Measurements from ENCODE around the gene ARHGAP45. TPM values are rescaled to one million over a fixed set of nuclear protein-coding genes. Genes with fewer than 3 reads are reported as not detected.
A peak's percentile ranks its signal among the peaks of the same experiment; 100 is the strongest.
"Not testable (repeated sequence)": the region's sequence is repeated elsewhere in the genome, so short reads cannot be mapped to it uniquely, and the experiment has no call there.

Gene ARHGAP45
- total and polyA plus RNA-seq, 8 donors = 12.2 to 211 (median 15.8) TPM

GRCh38 chr19:1113986-1114483 is 47.1 kb downstream of the ARHGAP45 start:
- H3K27me3 ChIP-seq = no peaks in the 10 kb centered on the region
- no peaks in the 10 kb centered on the region for H3K9me3 ChIP-seq
- H3K4me1 ChIP-seq = peaks cover 24 to 37% (median 30%) of the 10 kb centered on the region in 4 donors
- TF ChIP-seq POLR2A (IDR thresholded peaks at IDR 0.05) = no peak
- no peak for TF ChIP-seq EP300 (IDR thresholded peaks at IDR 0.05)
- TF ChIP-seq POLR2AphosphoS5 (IDR thresholded peaks at IDR 0.05) = no peak
- no peak for TF ChIP-seq CTCF (IDR thresholded peaks at IDR 0.05)
- WGBS, 5 donors = 91 to 95% (median 93%) methylated on average over 20 to 25 of the region's 25 CpGs
- peaks cover 72 to 100% (median 96%) of the 10 kb centered on the region in 4 donors for H3K36me3 ChIP-seq
- intact Hi-C loops (cut with DNase I; ENCODE audit: low total_unique reads) = loop anchor here (5.0 kb wide), 1 partner anchor 68 kb away; no protein-coding TSS in a partner anchor
- H3K27ac ChIP-seq = peak overlapping the region; percentile 25 to 87 (median 82)
- no peak for DNase-seq
- H3K4me3 ChIP-seq = peak overlapping the region in 2 of 4 donors; percentile 5 to 29

GRCh38 chr19:1114728-1115127 is 47.8 kb downstream of the ARHGAP45 start:
- peaks cover 72 to 100% (median 96%) of the 10 kb centered on the region in 4 donors for H3K36me3 ChIP-seq
- DNase-seq, H3K9me3 ChIP-seq, H3K4me3 ChIP-seq, H3K27me3 ChIP-seq: not testable (repeated sequence)
- intact Hi-C loops (cut with DNase I; ENCODE audit: low total_unique reads) = loop anchor here (5.0 kb wide), 1 partner anchor 68 kb away; no protein-coding TSS in a partner anchor
- 92 to 95% (median 93%) methylated on average over 9 of the region's 9 CpGs for WGBS, 5 donors
- H3K27ac ChIP-seq = peak overlapping the region in 2 of 5 donors; percentile 84 to 87
- H3K4me1 ChIP-seq = peaks cover 24 to 37% (median 30%) of the 10 kb centered on the region in 4 donors

- no peak for DNase-seq
- H3K27me3 ChIP-seq = no peaks in the 10 kb centered on the region
- H3K4me1 ChIP-seq = peaks cover 24 to 37% (median 30%) of the 10 kb centered on the region in 4 donors
- H3K4me3 ChIP-seq = no peak overlapping the region
- H3K9me3 ChIP-seq = no peaks in the 10 kb centered on the region
- TF ChIP-seq POLR2AphosphoS5 (IDR thresholded peaks at IDR 0.05) (no peak), CTCF (IDR thresholded peaks at IDR 0.05) (no peak), EP300 (IDR thresholded peaks at IDR 0.05) (no peak), POLR2A (IDR thresholded peaks at IDR 0.05) (no peak)
- peaks cover 73 to 100% (median 96%) of the 10 kb centered on the region in 4 donors for H3K36me3 ChIP-seq
- H3K27ac ChIP-seq = peak overlapping the region in 1 of 5 donors; percentile 6
- intact Hi-C loops (cut with DNase I; ENCODE audit: low total_unique reads) = no loop called here
- 89 to 93% (median 90%) methylated on average over 25 to 35 of the region's 35 CpGs for WGBS, 5 donors
Observed at GRCh38 chr19:1115646-1116420, 48.9 kb downstream of the ARHGAP45 start.

GRCh38 chr19:1116726-1117581 is 50.0 kb downstream of the ARHGAP45 start:
- H3K4me1 ChIP-seq = peaks cover 21 to 29% (median 26%) of the 10 kb centered on the region in 4 donors
- H3K27ac ChIP-seq = peak overlapping the region in 1 of 5 donors; percentile 6
- H3K27me3 ChIP-seq = no peaks in the 10 kb centered on the region
- no peak overlapping the region for H3K4me3 ChIP-seq
- TF ChIP-seq POLR2AphosphoS5 (IDR thresholded peaks at IDR 0.05) (no peak), CTCF (IDR thresholded peaks at IDR 0.05) (no peak)
- no peak for DNase-seq
- intact Hi-C loops (cut with DNase I; ENCODE audit: low total_unique reads) = no loop called here
- 93 to 96% (median 95%) methylated on average over 34 to 52 of the region's 52 CpGs for WGBS, 5 donors
- H3K9me3 ChIP-seq = no peaks in the 10 kb centered on the region
- peaks cover 76 to 100% (median 96%) of the 10 kb centered on the region in 4 donors for H3K36me3 ChIP-seq
